ENCODE measurements around the gene MLPH. TPM values are rescaled to one million over a fixed set of nuclear protein-coding genes. Genes with fewer than 3 reads are reported as not detected.

The MLPH gene
- total and polyA plus RNA-seq, 10 donors: 0.09 to 1.4 (median 0.35) TPM; not detected in 3

GRCh38 chr2:237538901-237539300 lies 51.9 kb downstream of the MLPH start:
- Histone ChIP-seq H3K36me3 (no peaks in the 10 kb centered on the region), H3K9me3 (no peaks in the 10 kb centered on the region), H3K4me3 (no peak overlapping the region), H3K27ac (no peak overlapping the region), H3K4me1 (peaks cover 0 to 16% (median 3%) of the 10 kb centered on the region in 6 donors), H3K27me3 (replicated peaks in 1 of 7) (peaks cover 0 to 30% (median 0%) of the 10 kb centered on the region in 7 donors)
- 88 to 94% (median 92%) methylated on average over 18 of the region's 18 CpGs for WGBS, 5 donors
- TF ChIP-seq POLR2AphosphoS5 (IDR thresholded peaks at IDR 0.05) (no peak), POLR2A (IDR thresholded peaks at IDR 0.05) (no peak), CTCF (IDR thresholded peaks at IDR 0.05 in 8 of 11, conservative IDR thresholded peaks at IDR 0.05 in 3 of 11) (no peak)
- DNase-seq: peak; percentile 68
- intact Hi-C loops (cut with DNase I; ENCODE audit: low total_unique reads): no loop called here

- no peak for TF ChIP-seq POLR2A (IDR thresholded peaks at IDR 0.05)
- Histone ChIP-seq H3K9me3 (no peaks in the 10 kb centered on the region), H3K4me3 (no peak overlapping the region), H3K27ac (no peak overlapping the region), H3K4me1 (peaks cover 0 to 16% (median 3%) of the 10 kb centered on the region in 6 donors), H3K27me3 (replicated peaks in 1 of 7) (peaks cover 0 to 30% (median 0%) of the 10 kb centered on the region in 7 donors), H3K36me3 (no peaks in the 10 kb centered on the region)
- DNase-seq: peak; percentile 25
- intact Hi-C loops (cut with DNase I; ENCODE audit: low total_unique reads): no loop called here
- WGBS, 5 donors: 69 to 81% (median 74%) methylated on average over 6 of the region's 6 CpGs
Observed at GRCh38 chr2:237539681-237540080, 52.6 kb downstream of the MLPH start.

GRCh38 chr2:237540223-237540775 lies 53.2 kb downstream of the MLPH start:
- H3K36me3 ChIP-seq: no peaks in the 10 kb centered on the region
- intact Hi-C loops (cut with DNase I; ENCODE audit: low total_unique reads): no loop called here
- peaks cover 0 to 31% (median 0%) of the 10 kb centered on the region in 7 donors for H3K27me3 ChIP-seq (replicated peaks in 1 of 7)
- peaks cover 0 to 16% (median 3%) of the 10 kb centered on the region in 6 donors for H3K4me1 ChIP-seq
- TF ChIP-seq POLR2A (IDR thresholded peaks at IDR 0.05) (no peak), CTCF (IDR thresholded peaks at IDR 0.05 in 8 of 11, conservative IDR thresholded peaks at IDR 0.05 in 3 of 11) (no peak), POLR2AphosphoS5 (IDR thresholded peaks at IDR 0.05) (no peak)
- 77 to 88% (median 83%) methylated on average over 11 to 13 of the region's 13 CpGs for WGBS, 5 donors
- no peaks in the 10 kb centered on the region for H3K9me3 ChIP-seq
- peak; percentile 63 for DNase-seq
- no peak overlapping the region for H3K4me3 ChIP-seq
- no peak overlapping the region for H3K27ac ChIP-seq

GRCh38 chr2:237540823-237541222 lies 53.8 kb downstream of the MLPH start:
- peaks cover 0 to 36% (median 0%) of the 10 kb centered on the region in 7 donors for H3K27me3 ChIP-seq (replicated peaks in 1 of 7)
- no peak overlapping the region for H3K27ac ChIP-seq
- H3K9me3 ChIP-seq: no peaks in the 10 kb centered on the region
- DNase-seq: peak; percentile 80
- no peak overlapping the region for H3K4me3 ChIP-seq
- peaks cover 0 to 16% (median 3%) of the 10 kb centered on the region in 6 donors for H3K4me1 ChIP-seq
- TF ChIP-seq POLR2AphosphoS5 (IDR thresholded peaks at IDR 0.05): peak in 1 of 3 donors; percentile 25
- TF ChIP-seq CTCF (IDR thresholded peaks at IDR 0.05 in 8 of 11, conservative IDR thresholded peaks at IDR 0.05 in 3 of 11): no peak
- H3K36me3 ChIP-seq: no peaks in the 10 kb centered on the region
- 32 to 59% (median 48%) methylated on average over 6 of the region's 6 CpGs for WGBS, 5 donors
- intact Hi-C loops (cut with DNase I; ENCODE audit: low total_unique reads): no loop called here
